ENCODE results near the gene COQ8A. TPM values are rescaled to one million over a fixed set of nuclear protein-coding genes. Genes with fewer than 3 reads are reported as not detected.

Gene COQ8A
- total and polyA plus RNA-seq, 5 donors = 130 to 238 (median 201) TPM

GRCh38 chr1:226902601-226903000 is 37.5 kb upstream of the COQ8A start:
- no peak overlapping the region for H3K27ac ChIP-seq (ENCODE audit: low read length)
- H3K9me3 ChIP-seq (ENCODE audit: control insufficient read depth, low read length) = no peaks in the 10 kb centered on the region
- intact Hi-C loops (cut with DNase I) = no loop called here
- H3K27me3 ChIP-seq (ENCODE audit: control insufficient read depth, insufficient read depth) = no peaks in the 10 kb centered on the region
- peaks cover 3% of the 10 kb centered on the region for H3K4me1 ChIP-seq (ENCODE audit: control insufficient read depth, insufficient read depth, low read length)
- no peak for ATAC-seq
- no peak overlapping the region for H3K4me3 ChIP-seq (ENCODE audit: low read length)
- WGBS = 88% methylated on average over 4 of the region's 4 CpGs
- DNase-seq = no peak

- ATAC-seq = peak in 1 of 2 donors; percentile 36
- Histone ChIP-seq H3K4me1 (ENCODE audit: control insufficient read depth, insufficient read depth, low read length) (peaks cover 3% of the 10 kb centered on the region), H3K9me3 (ENCODE audit: control insufficient read depth, low read length) (no peaks in the 10 kb centered on the region), H3K27ac (ENCODE audit: low read length) (no peak overlapping the region), H3K4me3 (ENCODE audit: low read length) (no peak overlapping the region), H3K27me3 (ENCODE audit: control insufficient read depth, insufficient read depth) (no peaks in the 10 kb centered on the region)
- intact Hi-C loops (cut with DNase I) = no loop called here
- WGBS = 66% methylated on average over 12 of the region's 12 CpGs
- DNase-seq = peak in 1 of 3 donors; percentile 39
These were observed 36.0 kb upstream of the COQ8A start for GRCh38 chr1:226903819-226904716.

GRCh38 chr1:226904772-226905171 is 35.3 kb upstream of the COQ8A start:
- Histone ChIP-seq H3K27me3 (ENCODE audit: control insufficient read depth, insufficient read depth) (no peaks in the 10 kb centered on the region), H3K4me3 (ENCODE audit: low read length) (no peak overlapping the region), H3K27ac (ENCODE audit: low read length) (no peak overlapping the region), H3K9me3 (ENCODE audit: control insufficient read depth, low read length) (no peaks in the 10 kb centered on the region), H3K4me1 (ENCODE audit: control insufficient read depth, insufficient read depth, low read length) (peaks cover 3% of the 10 kb centered on the region)
- WGBS = 59% methylated on average over 3 of the region's 3 CpGs
- DNase-seq (peak in 1 of 3 donors; percentile 11), ATAC-seq (no peak)
- intact Hi-C loops (cut with DNase I) = no loop called here

GRCh38 chr1:226908419-226908818 is 31.7 kb upstream of the COQ8A start:
- Histone ChIP-seq H3K27me3 (ENCODE audit: control insufficient read depth, insufficient read depth) (no peaks in the 10 kb centered on the region), H3K4me1 (ENCODE audit: control insufficient read depth, insufficient read depth, low read length) (peaks cover 3% of the 10 kb centered on the region), H3K9me3 (ENCODE audit: control insufficient read depth, low read length) (no peaks in the 10 kb centered on the region), H3K27ac (ENCODE audit: low read length) (no peak overlapping the region), H3K4me3 (ENCODE audit: low read length) (no peak overlapping the region)
- no peak for ATAC-seq
- intact Hi-C loops (cut with DNase I) = no loop called here
- DNase-seq = no peak
- 95% methylated on average over 10 of the region's 10 CpGs for WGBS

GRCh38 chr1:226908913-226909312 is 31.2 kb upstream of the COQ8A start:
- intact Hi-C loops (cut with DNase I) = no loop called here
- Histone ChIP-seq H3K27me3 (ENCODE audit: control insufficient read depth, insufficient read depth) (no peaks in the 10 kb centered on the region), H3K27ac (ENCODE audit: low read length) (no peak overlapping the region), H3K9me3 (ENCODE audit: control insufficient read depth, low read length) (no peaks in the 10 kb centered on the region), H3K4me3 (ENCODE audit: low read length) (no peak overlapping the region), H3K4me1 (ENCODE audit: control insufficient read depth, insufficient read depth, low read length) (peaks cover 3% of the 10 kb centered on the region)
- DNase-seq = no peak
- no peak for ATAC-seq
- 90% methylated on average over 1 of the region's 1 CpG for WGBS

- WGBS = 37% methylated on average over 13 of the region's 13 CpGs
- DNase-seq (peak; percentile 49 to 80 (median 74)), ATAC-seq (peak; percentile 77 to 83)
- intact Hi-C loops (cut with DNase I) = no loop called here
- H3K4me1 ChIP-seq (ENCODE audit: control insufficient read depth, insufficient read depth, low read length) = no peaks in the 10 kb centered on the region
- no peaks in the 10 kb centered on the region for H3K27me3 ChIP-seq (ENCODE audit: control insufficient read depth, insufficient read depth)
- no peaks in the 10 kb centered on the region for H3K9me3 ChIP-seq (ENCODE audit: control insufficient read depth, low read length)
- H3K27ac ChIP-seq (ENCODE audit: low read length) = no peak overlapping the region
- no peak overlapping the region for H3K4me3 ChIP-seq (ENCODE audit: low read length)
These were observed 27.4 kb upstream of the COQ8A start for GRCh38 chr1:226912587-226913176.

- ATAC-seq (no peak), DNase-seq (no peak)
- no peaks in the 10 kb centered on the region for H3K27me3 ChIP-seq (ENCODE audit: control insufficient read depth, insufficient read depth)
- intact Hi-C loops (cut with DNase I) = no loop called here
- no peaks in the 10 kb centered on the region for H3K9me3 ChIP-seq (ENCODE audit: control insufficient read depth, low read length)
- 64% methylated on average over 3 of the region's 3 CpGs for WGBS
- no peak overlapping the region for H3K4me3 ChIP-seq (ENCODE audit: low read length)
- H3K27ac ChIP-seq (ENCODE audit: low read length) = peak overlapping the region; percentile 15
- H3K4me1 ChIP-seq (ENCODE audit: control insufficient read depth, insufficient read depth, low read length) = peaks cover 3% of the 10 kb centered on the region
These were observed 24.5 kb upstream of the COQ8A start for GRCh38 chr1:226915672-226915995.

GRCh38 chr1:226916497-226916896 is 23.6 kb upstream of the COQ8A start:
- intact Hi-C loops (cut with DNase I) = no loop called here
- H3K27ac ChIP-seq (ENCODE audit: low read length) = no peak overlapping the region
- 92% methylated on average over 2 of the region's 2 CpGs for WGBS
- H3K27me3 ChIP-seq (ENCODE audit: control insufficient read depth, insufficient read depth) = no peaks in the 10 kb centered on the region
- ATAC-seq (no peak), DNase-seq (no peak)
- no peaks in the 10 kb centered on the region for H3K9me3 ChIP-seq (ENCODE audit: control insufficient read depth, low read length)
- peaks cover 3% of the 10 kb centered on the region for H3K4me1 ChIP-seq (ENCODE audit: control insufficient read depth, insufficient read depth, low read length)
- H3K4me3 ChIP-seq (ENCODE audit: low read length) = no peak overlapping the region

- intact Hi-C loops (cut with DNase I) = no loop called here
- DNase-seq (no peak), ATAC-seq (peak; percentile 6 to 14)
- Histone ChIP-seq H3K4me3 (ENCODE audit: low read length) (no peak overlapping the region), H3K27me3 (ENCODE audit: control insufficient read depth, insufficient read depth) (no peaks in the 10 kb centered on the region), H3K4me1 (ENCODE audit: control insufficient read depth, insufficient read depth, low read length) (peaks cover 11% of the 10 kb centered on the region), H3K9me3 (ENCODE audit: control insufficient read depth, low read length) (no peaks in the 10 kb centered on the region), H3K27ac (ENCODE audit: low read length) (peak overlapping the region; percentile 98)
- 68% methylated on average over 5 of the region's 5 CpGs for WGBS
These were observed 20.5 kb upstream of the COQ8A start for GRCh38 chr1:226919587-226919986.

GRCh38 chr1:226919995-226920394 is 20.1 kb upstream of the COQ8A start:
- intact Hi-C loops (cut with DNase I) = loop anchor here in 2 of 4 donors (5.0 kb wide), 1 partner anchor 67 kb away; no protein-coding TSS in a partner anchor
- ATAC-seq = peak; percentile 15 to 25
- 59% methylated on average over 1 of the region's 1 CpG for WGBS

GRCh38 chr1:226920446-226920894 is 19.6 kb upstream of the COQ8A start:
- 43% methylated on average over 2 of the region's 2 CpGs for whole genome bisulfite sequencing
- peak overlapping the region; percentile 98 for H3K27ac ChIP-seq (ENCODE audit: low read length)
- H3K4me3 ChIP-seq (ENCODE audit: low read length) = no peak overlapping the region
- H3K27me3 ChIP-seq (ENCODE audit: control insufficient read depth, insufficient read depth) = no peaks in the 10 kb centered on the region
- intact Hi-C loops (cut with DNase I) = loop anchor here in 2 of 4 donors (5.0 kb wide), 1 partner anchor 67 kb away; no protein-coding TSS in a partner anchor
- peak; percentile 62 to 85 (median 83) for DNase-seq
- no peaks in the 10 kb centered on the region for H3K9me3 ChIP-seq (ENCODE audit: control insufficient read depth, low read length)
- H3K4me1 ChIP-seq (ENCODE audit: control insufficient read depth, insufficient read depth, low read length) = peaks cover 11% of the 10 kb centered on the region
- peak; percentile 94 for ATAC-seq

More at GRCh38 chr1:226919995-226920394, 20.1 kb upstream of the COQ8A start:
- peaks cover 11% of the 10 kb centered on the region for H3K4me1 ChIP-seq (ENCODE audit: control insufficient read depth, insufficient read depth, low read length)
- H3K27me3 ChIP-seq (ENCODE audit: control insufficient read depth, insufficient read depth) = no peaks in the 10 kb centered on the region
- no peak overlapping the region for H3K4me3 ChIP-seq (ENCODE audit: low read length)
- no peaks in the 10 kb centered on the region for H3K9me3 ChIP-seq (ENCODE audit: control insufficient read depth, low read length)
- no peak for DNase-seq
- peak overlapping the region; percentile 98 for H3K27ac ChIP-seq (ENCODE audit: low read length)

Data from right cardiac atrium (tissue), 5 donors.